ENCODE measurements around the gene EMID1.

EMID1 gene

DNA sequence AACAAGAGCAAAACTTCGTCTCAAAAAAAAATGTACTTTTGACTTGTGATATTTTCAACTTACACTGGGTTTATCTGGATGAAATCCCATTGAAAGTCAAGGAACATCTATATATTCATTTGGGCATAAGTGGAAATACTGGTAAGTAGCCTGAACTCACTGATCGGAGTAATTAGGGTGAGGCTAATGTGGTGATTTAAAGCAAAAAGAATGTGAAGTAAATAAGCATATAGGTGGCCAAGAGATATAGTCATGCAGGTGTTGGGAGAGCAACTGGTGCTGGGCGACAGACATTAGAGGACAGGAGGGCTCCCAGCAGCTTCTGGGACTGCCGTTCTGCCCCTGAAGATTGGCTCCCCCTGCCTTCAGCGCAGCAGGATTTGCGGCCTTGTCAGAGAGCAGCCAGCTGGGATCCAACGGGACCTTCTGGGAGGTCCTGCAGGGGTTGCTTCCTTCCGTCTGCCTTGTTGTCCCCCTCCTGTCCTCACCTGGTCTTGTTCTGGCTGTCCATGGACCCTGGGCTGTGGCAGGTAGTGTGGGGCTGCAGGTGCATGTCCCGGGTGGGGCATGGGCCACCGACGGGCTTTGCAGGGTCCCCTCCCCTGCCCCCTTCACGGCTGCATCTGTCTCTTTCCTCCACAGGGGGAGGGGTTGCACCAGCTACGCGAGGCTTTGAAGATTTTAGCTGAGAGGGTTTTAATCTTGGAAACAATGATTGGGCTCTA, 48.0 kb downstream of the EMID1 start:
- WGBS (ENCODE audit: insufficient coverage, insufficient read length): no CpG with 5 or more reads among the region's 14 CpGs
- Histone ChIP-seq H3K4me1 (ENCODE audit: control insufficient read depth, insufficient read depth, low read length) (no peaks in the 10 kb centered on the region), H3K27me3 (ENCODE audit: control insufficient read depth, insufficient read depth, low read length) (no peaks in the 10 kb centered on the region), H3K9me3 (ENCODE audit: control insufficient read depth, insufficient read depth, low read length) (no peaks in the 10 kb centered on the region), H3K27ac (ENCODE audit: low read length) (no peak overlapping the region), H3K36me3 (ENCODE audit: control insufficient read depth, insufficient read depth, low read length) (peaks cover 3% of the 10 kb centered on the region; the same call in 1 of the 2 replicates), H3K4me3 (ENCODE audit: low read length) (no peak overlapping the region)
- no peak for DNase-seq (ENCODE audit: low read depth, low spot score)

DNA sequence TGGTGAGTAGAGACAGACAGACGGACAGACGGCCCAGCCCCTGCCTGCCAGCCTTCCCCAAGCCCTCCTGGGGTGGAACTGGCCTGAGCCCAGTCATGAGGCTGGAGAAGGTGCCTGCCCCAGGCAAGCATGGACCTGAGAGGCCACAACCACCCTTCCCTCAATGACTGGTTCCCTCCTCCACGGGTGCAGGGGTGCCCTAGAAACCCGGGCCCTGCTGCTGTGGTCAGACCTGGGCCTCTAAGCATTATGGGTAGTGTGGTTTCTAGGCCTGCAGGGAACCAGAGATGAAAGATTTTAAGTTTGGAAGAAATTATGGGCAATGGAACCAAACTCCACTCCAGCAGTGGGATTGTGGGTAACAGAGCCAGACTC, 48.6 kb downstream of the EMID1 start:
- Histone ChIP-seq H3K4me3 (ENCODE audit: low read length) (no peak overlapping the region), H3K36me3 (ENCODE audit: control insufficient read depth, insufficient read depth, low read length) (peaks cover 6% of the 10 kb centered on the region; the same call in 1 of the 2 replicates), H3K27ac (ENCODE audit: low read length) (no peak overlapping the region), H3K9me3 (ENCODE audit: control insufficient read depth, insufficient read depth, low read length) (no peaks in the 10 kb centered on the region), H3K4me1 (ENCODE audit: control insufficient read depth, insufficient read depth, low read length) (no peaks in the 10 kb centered on the region), H3K27me3 (ENCODE audit: control insufficient read depth, insufficient read depth, low read length) (no peaks in the 10 kb centered on the region)
- DNase-seq (ENCODE audit: low read depth, low spot score): no peak
- no CpG with 5 or more reads among the region's 4 CpGs for WGBS (ENCODE audit: insufficient coverage, insufficient read length)

DNA sequence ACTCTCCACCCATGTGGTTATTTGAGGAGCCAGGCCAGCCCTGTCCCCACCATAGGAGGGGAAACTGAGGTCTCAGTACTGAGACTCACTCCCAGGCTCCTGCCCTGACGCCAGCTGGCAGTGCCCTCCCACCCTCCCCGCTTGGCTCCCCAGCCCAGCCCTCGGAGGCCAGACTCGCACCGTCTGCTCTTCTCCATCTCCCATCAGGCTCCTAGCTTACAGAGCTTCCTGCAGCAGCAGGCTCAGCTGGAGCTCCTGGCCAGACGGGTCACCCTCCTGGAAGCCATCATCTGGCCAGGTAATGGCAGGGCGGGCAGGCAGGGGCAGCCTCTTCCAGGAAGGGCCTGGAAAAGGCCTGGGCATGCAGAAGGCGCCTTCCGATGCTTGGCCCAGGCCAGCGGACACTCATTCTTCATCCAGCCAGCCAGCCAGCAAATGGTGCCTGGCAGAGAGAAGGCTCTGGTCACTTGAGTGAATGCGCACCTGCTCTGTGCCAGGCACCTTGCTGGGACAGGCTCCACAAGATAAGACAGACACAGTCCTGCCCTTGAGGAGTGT, 49.4 kb downstream of the EMID1 start:
- H3K4me1 ChIP-seq (ENCODE audit: control insufficient read depth, insufficient read depth, low read length): no peaks in the 10 kb centered on the region; the same call in 1 of the 2 replicates
- H3K27ac ChIP-seq (ENCODE audit: low read length): no peak overlapping the region
- no peak overlapping the region for H3K4me3 ChIP-seq (ENCODE audit: low read length)
- DNase-seq (ENCODE audit: low read depth, low spot score): no peak
- peaks cover 9% of the 10 kb centered on the region; the same call in 1 of the 2 replicates for H3K36me3 ChIP-seq (ENCODE audit: control insufficient read depth, insufficient read depth, low read length)
- no peaks in the 10 kb centered on the region for H3K27me3 ChIP-seq (ENCODE audit: control insufficient read depth, insufficient read depth, low read length)
- H3K9me3 ChIP-seq (ENCODE audit: control insufficient read depth, insufficient read depth, low read length): no peaks in the 10 kb centered on the region
- no CpG with 5 or more reads among the region's 11 CpGs for WGBS (ENCODE audit: insufficient coverage, insufficient read length)

DNA sequence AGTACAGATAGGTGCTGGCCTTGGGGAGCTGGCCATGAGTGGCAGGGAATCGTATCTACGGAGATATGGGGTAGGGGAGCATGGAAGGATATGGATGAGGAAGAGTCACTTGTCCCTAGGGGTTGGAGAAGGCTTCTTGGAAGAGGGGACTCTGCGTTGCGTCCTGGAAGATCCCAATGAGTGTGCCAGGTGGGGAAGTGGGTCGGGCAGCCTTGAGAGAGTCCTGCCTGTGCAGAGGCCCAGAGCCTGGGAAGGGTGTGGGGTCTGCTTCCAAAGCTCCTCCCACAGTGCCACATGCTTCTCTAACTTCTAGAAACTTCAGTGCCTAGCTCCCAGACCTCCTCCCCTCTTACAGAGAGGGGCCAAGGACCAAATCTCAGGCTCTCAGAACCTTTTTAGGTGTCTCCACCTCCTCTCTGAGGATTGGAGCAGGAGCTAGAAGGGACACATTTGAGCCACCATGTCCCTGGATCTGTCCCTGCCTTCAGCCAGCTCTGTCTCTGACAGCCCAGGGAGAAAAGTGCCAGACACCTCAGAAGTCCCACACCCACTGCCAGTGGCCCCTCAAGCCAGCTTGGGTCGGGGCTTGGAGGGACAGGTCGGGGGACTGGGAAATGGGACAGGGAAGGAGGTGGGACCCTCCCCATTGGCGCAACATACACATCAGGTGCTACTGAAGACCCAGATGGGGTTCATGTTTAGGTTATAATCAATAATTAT, 51.1 kb downstream of the EMID1 start:
- Histone ChIP-seq H3K27ac (ENCODE audit: low read length) (no peak overlapping the region), H3K4me3 (ENCODE audit: low read length) (no peak overlapping the region), H3K27me3 (ENCODE audit: control insufficient read depth, insufficient read depth, low read length) (no peaks in the 10 kb centered on the region), H3K36me3 (ENCODE audit: control insufficient read depth, insufficient read depth, low read length) (peaks cover 12% of the 10 kb centered on the region; the same call in 1 of the 2 replicates), H3K9me3 (ENCODE audit: control insufficient read depth, insufficient read depth, low read length) (no peaks in the 10 kb centered on the region), H3K4me1 (ENCODE audit: control insufficient read depth, insufficient read depth, low read length) (no peaks in the 10 kb centered on the region; the same call in 1 of the 2 replicates)
- whole genome bisulfite sequencing (ENCODE audit: insufficient coverage, insufficient read length): no CpG with 5 or more reads among the region's 8 CpGs
- DNase-seq (ENCODE audit: low read depth, low spot score): no peak

DNA sequence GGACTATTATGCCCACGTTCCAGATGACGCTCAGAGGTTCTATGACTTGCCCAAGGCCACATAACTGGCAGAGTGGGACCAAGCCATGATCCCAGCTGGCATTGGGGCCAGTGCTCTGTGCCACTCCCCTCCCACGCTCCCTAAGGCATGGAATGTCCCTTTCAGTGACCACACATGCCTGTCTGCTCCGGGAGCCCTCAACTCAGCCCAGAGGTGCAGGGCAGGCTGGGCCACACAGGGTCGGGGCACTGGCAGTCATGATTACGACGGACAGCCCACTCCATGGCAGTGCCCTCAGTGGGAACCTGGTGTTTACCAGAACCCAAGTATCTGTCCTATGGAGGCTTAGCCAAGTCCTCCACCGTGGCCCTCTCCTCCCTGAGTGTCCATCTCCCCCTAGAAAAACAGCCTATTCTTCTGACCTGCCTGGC, 52.1 kb downstream of the EMID1 start:
- Histone ChIP-seq H3K4me1 (ENCODE audit: control insufficient read depth, insufficient read depth, low read length) (no peaks in the 10 kb centered on the region; the same call in 1 of the 2 replicates), H3K9me3 (ENCODE audit: control insufficient read depth, insufficient read depth, low read length) (no peaks in the 10 kb centered on the region), H3K4me3 (ENCODE audit: low read length) (no peak overlapping the region), H3K27ac (ENCODE audit: low read length) (no peak overlapping the region), H3K27me3 (ENCODE audit: control insufficient read depth, insufficient read depth, low read length) (no peaks in the 10 kb centered on the region), H3K36me3 (ENCODE audit: control insufficient read depth, insufficient read depth, low read length) (peaks cover 12% of the 10 kb centered on the region; the same call in 1 of the 2 replicates)
- DNase-seq (ENCODE audit: low read depth, low spot score): no peak
- no CpG with 5 or more reads among the region's 8 CpGs for WGBS (ENCODE audit: insufficient coverage, insufficient read length)

DNA sequence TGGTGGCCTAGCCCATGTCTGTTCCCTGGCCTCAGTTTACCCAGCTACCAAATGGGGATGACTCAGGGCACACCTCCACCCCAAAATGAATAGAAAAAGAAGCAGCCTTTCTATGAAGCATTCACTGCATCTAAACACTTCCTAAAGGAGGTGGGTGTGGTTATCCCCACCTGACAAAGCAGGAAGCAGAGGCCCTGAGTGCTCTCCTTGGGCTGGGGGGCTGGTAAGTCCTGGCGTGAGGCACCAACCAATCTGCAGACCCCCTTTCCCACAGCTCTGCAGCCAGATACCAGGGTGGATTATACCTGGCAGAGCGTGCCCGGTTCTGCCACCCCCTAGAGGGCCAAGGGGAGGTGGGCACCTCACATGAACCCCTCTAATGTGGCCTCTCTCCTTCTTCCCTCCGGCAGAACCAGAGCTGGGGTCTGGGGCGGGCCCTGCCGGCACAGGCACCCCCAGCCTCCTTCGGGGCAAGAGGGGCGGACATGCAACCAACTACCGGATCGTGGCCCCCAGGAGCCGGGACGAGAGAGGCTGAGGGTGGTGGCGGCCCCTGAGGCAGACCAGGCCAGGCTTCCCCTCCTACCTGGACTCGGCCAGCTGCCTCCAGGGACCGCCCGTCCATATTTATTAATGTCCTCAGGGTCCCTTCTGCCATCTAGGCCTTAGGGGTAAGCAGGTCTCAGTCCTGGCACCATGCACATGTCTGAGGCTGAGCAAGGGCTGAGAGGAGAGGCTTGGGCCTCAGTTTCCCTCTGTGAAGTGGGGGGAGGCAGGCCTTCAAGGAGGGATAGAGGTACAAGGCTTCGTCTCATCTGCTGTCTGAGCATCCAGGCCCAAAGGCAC, 52.9 kb downstream of the EMID1 start:
- Histone ChIP-seq H3K4me3 (ENCODE audit: low read length) (no peak overlapping the region), H3K4me1 (ENCODE audit: control insufficient read depth, insufficient read depth, low read length) (no peaks in the 10 kb centered on the region; the same call in 1 of the 2 replicates), H3K36me3 (ENCODE audit: control insufficient read depth, insufficient read depth, low read length) (peaks cover 13% of the 10 kb centered on the region; the same call in 1 of the 2 replicates), H3K27me3 (ENCODE audit: control insufficient read depth, insufficient read depth, low read length) (no peaks in the 10 kb centered on the region), H3K9me3 (ENCODE audit: control insufficient read depth, insufficient read depth, low read length) (no peaks in the 10 kb centered on the region), H3K27ac (ENCODE audit: low read length) (no peak overlapping the region)
- WGBS (ENCODE audit: insufficient coverage, insufficient read length): no CpG with 5 or more reads among the region's 17 CpGs
- no peak for DNase-seq (ENCODE audit: low read depth, low spot score)

DNA sequence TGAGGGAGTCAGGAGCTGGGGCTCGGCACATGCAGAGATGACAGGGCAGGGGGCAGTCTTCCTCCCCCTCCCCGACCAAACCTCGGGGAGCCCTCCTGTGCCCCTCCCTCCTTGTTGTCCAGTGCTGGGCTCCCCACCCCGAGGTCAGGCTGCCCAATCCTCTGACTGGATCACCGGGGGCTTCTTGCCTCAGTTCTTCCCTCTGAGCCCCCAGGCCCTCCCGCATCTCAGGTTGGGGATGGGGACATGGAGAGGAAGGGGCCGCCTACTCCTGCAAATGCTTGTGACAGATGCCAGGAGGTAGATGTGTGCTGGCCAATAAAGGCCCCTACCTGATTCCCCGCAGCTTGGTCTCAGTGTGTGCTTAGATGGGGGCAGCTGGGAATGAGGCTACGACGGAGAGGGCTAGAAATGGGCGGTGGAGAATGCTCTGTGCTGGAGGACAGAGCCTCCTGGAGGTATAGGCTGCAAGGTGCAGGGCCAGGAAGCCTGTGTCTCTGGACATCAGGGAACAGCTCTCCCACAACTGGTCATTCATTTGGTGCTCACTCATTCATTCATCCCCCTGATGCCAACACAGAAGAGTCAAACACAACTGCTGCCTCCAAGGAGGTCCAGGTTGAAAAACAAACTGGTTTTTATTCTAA, 53.7 kb downstream of the EMID1 start:
- Histone ChIP-seq H3K4me3 (ENCODE audit: low read length) (no peak overlapping the region), H3K4me1 (ENCODE audit: control insufficient read depth, insufficient read depth, low read length) (no peaks in the 10 kb centered on the region; the same call in 1 of the 2 replicates), H3K27ac (ENCODE audit: low read length) (no peak overlapping the region), H3K9me3 (ENCODE audit: control insufficient read depth, insufficient read depth, low read length) (no peaks in the 10 kb centered on the region), H3K27me3 (ENCODE audit: control insufficient read depth, insufficient read depth, low read length) (no peaks in the 10 kb centered on the region), H3K36me3 (ENCODE audit: control insufficient read depth, insufficient read depth, low read length) (peaks cover 17% of the 10 kb centered on the region)
- no CpG with 5 or more reads among the region's 11 CpGs for WGBS (ENCODE audit: insufficient coverage, insufficient read length)
- DNase-seq (ENCODE audit: low read depth, low spot score): no peak

DNA sequence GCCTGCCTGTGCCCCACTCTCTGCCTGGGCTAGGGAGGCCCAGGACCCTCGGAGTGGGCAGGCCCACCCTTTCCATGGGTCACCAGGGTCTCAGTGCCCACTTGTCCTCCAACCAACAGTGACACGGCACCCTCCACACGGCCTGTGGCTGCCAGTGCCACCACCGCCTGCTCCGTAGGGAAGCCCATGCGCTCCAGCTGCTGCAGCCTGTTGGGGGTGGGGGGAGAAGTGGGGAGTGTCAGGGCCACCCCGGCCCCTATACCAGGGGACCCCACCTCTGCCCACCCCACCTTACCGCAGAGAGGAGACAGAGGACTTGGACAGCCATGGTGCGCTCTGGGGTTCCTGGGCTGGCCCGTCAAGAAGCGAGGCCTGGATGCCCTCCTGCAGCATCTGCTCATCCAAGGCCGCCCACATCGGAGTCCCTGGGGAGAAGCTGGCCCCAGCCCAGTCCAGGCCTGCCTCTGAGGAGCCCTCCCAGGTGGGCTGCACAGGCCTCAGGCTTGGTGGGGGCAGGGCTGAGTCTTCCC, 54.4 kb downstream of the EMID1 start:
- peaks cover 19% of the 10 kb centered on the region for H3K36me3 ChIP-seq (ENCODE audit: control insufficient read depth, insufficient read depth, low read length)
- H3K4me1 ChIP-seq (ENCODE audit: control insufficient read depth, insufficient read depth, low read length): no peaks in the 10 kb centered on the region; the same call in 1 of the 2 replicates
- DNase-seq (ENCODE audit: low read depth, low spot score): no peak
- H3K4me3 ChIP-seq (ENCODE audit: low read length): no peak overlapping the region
- no peaks in the 10 kb centered on the region for H3K27me3 ChIP-seq (ENCODE audit: control insufficient read depth, insufficient read depth, low read length)
- no peaks in the 10 kb centered on the region for H3K9me3 ChIP-seq (ENCODE audit: control insufficient read depth, insufficient read depth, low read length)
- H3K27ac ChIP-seq (ENCODE audit: low read length): no peak overlapping the region
- WGBS (ENCODE audit: insufficient coverage, insufficient read length): no CpG with 5 or more reads among the region's 13 CpGs

DNA sequence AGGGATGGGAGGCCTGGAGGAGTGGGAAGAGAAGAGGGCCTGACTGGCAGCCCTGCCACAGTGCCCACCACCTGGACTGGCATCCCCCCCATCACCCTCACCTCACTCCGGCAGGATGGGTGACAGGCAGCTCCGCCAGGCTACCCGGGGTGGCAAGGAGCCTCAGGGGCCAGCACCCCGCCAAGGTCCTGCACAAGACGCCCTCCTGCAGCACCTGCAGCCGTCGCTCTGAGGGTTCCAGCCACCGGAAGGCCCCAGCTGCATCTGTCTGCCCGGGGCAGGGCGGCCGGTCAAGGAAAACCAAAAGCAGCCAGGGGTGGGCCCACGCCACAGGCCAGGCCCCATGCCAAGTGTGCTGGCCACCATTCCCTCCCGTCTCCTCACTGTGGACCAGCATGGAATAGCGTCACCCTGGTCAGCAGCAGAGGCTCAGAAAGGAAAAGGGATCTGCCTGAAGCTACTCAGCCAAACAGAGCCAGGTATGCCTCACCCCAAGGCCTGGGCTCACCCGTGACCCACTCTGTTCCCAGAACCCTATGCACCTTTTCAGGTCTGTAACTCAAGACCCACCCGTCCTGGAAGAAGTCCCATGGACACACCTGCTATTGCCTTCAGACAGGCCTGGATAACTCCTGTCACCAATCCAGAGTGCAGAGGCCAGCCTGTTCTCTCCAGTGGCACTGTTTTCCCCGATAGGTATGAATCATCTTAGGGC, 55.1 kb downstream of the EMID1 start:
- DNase-seq (ENCODE audit: low read depth, low spot score): no peak
- peaks cover 22% of the 10 kb centered on the region for H3K36me3 ChIP-seq (ENCODE audit: control insufficient read depth, insufficient read depth, low read length)
- no CpG with 5 or more reads among the region's 17 CpGs for WGBS (ENCODE audit: insufficient coverage, insufficient read length)

More for the DNA sequence above, 55.1 kb downstream of the EMID1 start:
- Histone ChIP-seq H3K27ac (ENCODE audit: low read length) (no peak overlapping the region), H3K4me3 (ENCODE audit: low read length) (no peak overlapping the region), H3K9me3 (ENCODE audit: control insufficient read depth, insufficient read depth, low read length) (no peaks in the 10 kb centered on the region), H3K27me3 (ENCODE audit: control insufficient read depth, insufficient read depth, low read length) (no peaks in the 10 kb centered on the region), H3K4me1 (ENCODE audit: control insufficient read depth, insufficient read depth, low read length) (no peaks in the 10 kb centered on the region; the same call in 1 of the 2 replicates)

Data from iPS DF 6.9 (cell line).